GM12878 (cell line): ENCODE results near the gene CARD14. TPM values are rescaled to one million over a fixed set of nuclear protein-coding genes. Genes with fewer than 3 reads are reported as not detected.

ENCODE experiments used
- ATAC-seq: fragments of 200-7000 bp; cut with Tn5 transposase; 3 replicates; pipeline ENCODE4 v1.9.1; 2020; ENCODE audit warnings: mild to moderate bottlenecking, moderate library complexity
- BruUV-seq: library from RNA; stranded (reverse); fragments of 400-500 nt; replicated peaks from 2 replicates; lab custom pipeline; 2021; lab: Mats Ljungman, UMichigan
- CTCF ChIA-PET: fragments of 300-600 bp; sonication (Branson Sonifier 250); formaldehyde crosslinking; extraction: SDS; loops from one replicate; lab custom pipeline; 2021; ENCODE audit warnings: inconsistent platforms; lab: Yijun Ruan, JAX
- POLR2A ChIA-PET: fragments of 350-600 bp; formaldehyde crosslinking; extraction: SDS; loops from one replicate; lab custom pipeline; 2021; ENCODE audit warnings: inconsistent platforms; lab: Charles Lee
- RAD21 ChIA-PET: fragments of 300-600 bp; sonication (Branson Sonifier 250); formaldehyde crosslinking; loops from one replicate; lab custom pipeline; 2023; ENCODE audit warnings: antibody characterized with exemption; ENCODE audit not compliant: unreplicated experiment; lab: Charles Lee
- SMC1A ChIA-PET: fragments of 300-600 bp; sonication (Branson Sonifier 250); formaldehyde crosslinking; loops from one replicate; lab custom pipeline; 2023; ENCODE audit not compliant: unreplicated experiment, uncharacterized antibody; lab: Charles Lee
- DNase-seq: peaks from one replicate; pipeline ENCODE4 v3.0.0-alpha.2; 2011; ENCODE audit warnings: low read depth, low spot score
- FAIRE-seq: peaks from 3 replicates; lab custom pipeline; 2011; peaks lifted over from hg19 to GRCh38; lab: Jason Lieb, UNC
- H2AFZ ChIP-seq: 2 replicates; pipeline ENCODE4 v1.6.0; 2011; ENCODE audit warnings: low read depth, low read length, control low read depth; ENCODE audit not compliant: control insufficient read depth
- H3K27ac ChIP-seq: 2 replicates; pipeline ENCODE4 v1.5.1; 2011; ENCODE audit warnings: control low read depth; ENCODE audit not compliant: control insufficient read depth, insufficient read depth
- H3K27me3 ChIP-seq, 2 experiments: replicated peaks in 1 of 2; 2 replicates each; pipeline versions ENCODE4 v1.6.0 to v1.6.1; 2011; ENCODE audit warnings: low read length in 1 of 2; ENCODE audit not compliant: control insufficient read depth in 2 of 2, insufficient read depth in 2 of 2
- H3K36me3 ChIP-seq, 2 experiments: 2 replicates each; pipeline ENCODE4 v1.5.1; 2011; ENCODE audit warnings: low read length in 1 of 2; ENCODE audit not compliant: control insufficient read depth in 2 of 2, insufficient read depth in 2 of 2
- H3K4me1 ChIP-seq: 2 replicates; pipeline ENCODE4 v1.6.1; 2011; ENCODE audit warnings: mild to moderate bottlenecking, low read length, moderate library complexity, mixed read lengths; ENCODE audit not compliant: control insufficient read depth, insufficient read depth
- H3K4me2 ChIP-seq: 2 replicates; pipeline ENCODE4 v1.6.0; 2011; ENCODE audit warnings: control low read depth; ENCODE audit not compliant: control insufficient read depth, insufficient read depth
- H3K4me3 ChIP-seq: fragments of 200-600 bp; sonication (generic); 2 replicates; pipeline ENCODE4 v1.5.1; 2016
- H3K79me2 ChIP-seq: 2 replicates; pipeline ENCODE4 v1.6.0; 2011; ENCODE audit warnings: low read length; ENCODE audit not compliant: control insufficient read depth, insufficient read depth
- H3K9ac ChIP-seq: 2 replicates; pipeline ENCODE4 v1.8.0; 2011; ENCODE audit warnings: low read length, control low read depth, mixed read lengths; ENCODE audit not compliant: control insufficient read depth, insufficient read depth
- H3K9me3 ChIP-seq: replicated peaks from 3 replicates; pipeline ENCODE4 v1.5.1; 2011; ENCODE audit warnings: mild to moderate bottlenecking, low read length; ENCODE audit not compliant: control insufficient read depth, insufficient read depth
- H4K20me1 ChIP-seq: 2 replicates; pipeline ENCODE4 v1.6.0; 2011; ENCODE audit not compliant: control insufficient read depth, insufficient read depth
- CUX1 ChIP-seq: IDR thresholded peaks from 2 replicates; pipeline ENCODE4 v1.6.1; 2012; ENCODE audit warnings: improper control_type of control experiment, low read depth, low read length; ENCODE audit not compliant: insufficient replicate concordance
- GABPA ChIP-seq: IDR thresholded peaks from 2 replicates; pipeline ENCODE4 v1.6.1; 2014; ENCODE audit warnings: antibody characterized with exemption, low read depth, mild to moderate bottlenecking, inconsistent platforms
- IRF3 ChIP-seq: fragments of 450-650 bp; IDR thresholded peaks from 2 replicates; pipeline ENCODE4 v1.6.1; 2014; ENCODE audit warnings: mild to moderate bottlenecking
- MYC ChIP-seq: IDR thresholded peaks from 2 replicates; pipeline ENCODE4 v1.6.1; 2011; ENCODE audit warnings: mild to moderate bottlenecking, low read length, moderate library complexity, inconsistent platforms; ENCODE audit not compliant: insufficient read depth, insufficient replicate concordance, insufficient read length, severe bottlenecking
- NFYB ChIP-seq: IDR thresholded peaks from 2 replicates; pipeline ENCODE4 v1.6.1; 2011; ENCODE audit warnings: low read depth, mild to moderate bottlenecking, low read length, improper control_type of control experiment, moderate library complexity; ENCODE audit not compliant: insufficient read depth
- POLR2AphosphoS2 ChIP-seq: IDR thresholded peaks from 2 replicates; pipeline ENCODE4 v1.6.1; 2011; ENCODE audit warnings: low read depth, mild to moderate bottlenecking, low read length, improper control_type of control experiment, moderate library complexity
- RCOR1 ChIP-seq: conservative IDR thresholded peaks from 2 replicates; pipeline ENCODE4 v1.6.1; 2012; ENCODE audit warnings: low read depth, low read length, improper control_type of control experiment
- SMC3 ChIP-seq: IDR thresholded peaks from 2 replicates; pipeline ENCODE4 v1.6.1; 2011; ENCODE audit warnings: low read length, improper control_type of control experiment, borderline replicate concordance
- SPI1 ChIP-seq: IDR thresholded peaks from 2 replicates; pipeline ENCODE4 v1.6.1; 2011; ENCODE audit warnings: low read depth, mild to moderate bottlenecking, low read length, moderate library complexity, borderline replicate concordance; ENCODE audit not compliant: insufficient read depth
- TARDBP ChIP-seq: IDR thresholded peaks from 2 replicates; pipeline ENCODE4 v1.6.1; 2016; ENCODE audit warnings: borderline replicate concordance
- TCF3 ChIP-seq: IDR thresholded peaks from 2 replicates; pipeline ENCODE4 v1.6.1; 2012; ENCODE audit warnings: low read depth, mild to moderate bottlenecking, low read length, borderline replicate concordance; ENCODE audit not compliant: insufficient read depth
- WGBS: methylation state at CpG from one replicate; pipeline ENCODE4 v1.1.6; 2016; ENCODE audit warnings: low lambda C conversion rate; ENCODE audit not compliant: insufficient replicate concordance, insufficient coverage; ENCODE audit errors: missing lambda C conversion rate; 5-methylcytosine and 5-hydroxymethylcytosine counted together
- in situ Hi-C: fragments of 300-500 bp; cut with MboI; formaldehyde crosslinking; loops from 9 replicates; pipeline ENCODE4 v1.14.3; 2018; ENCODE audit warnings: mixed read lengths
- intact Hi-C: fragments of 100-400 bp; cut with micrococcal nuclease; formaldehyde crosslinking; loops from one replicate; pipeline ENCODE4 v1.14.2; 2022; ENCODE audit not compliant: unreplicated experiment
- polyA plus RNA-seq, 11 experiments: library from polyadenylated mRNA; depleted of rRNA in 4 of 11; unstranded in 6 of 11; stranded (reverse) in 5 of 11; fragments of >200 nt; fragmentation: Nextera tagmentation in 4 of 11; fragmentation: Illumina TruSeq in 1 of 11; extraction: Ambion mirVana in 4 of 11; extraction: Trizol in 1 of 11; gene quantifications; 1 replicate in 1 of 11; 2 replicates in 10 of 11; pipeline versions ENCODE4 v1.2.1 to v1.2.3, GENCODE V29; 2011 to 2016; ENCODE audit warnings: inconsistent platforms in 2 of 11, missing spikeins in 2 of 11, low read depth in 1 of 11
- total RNA-seq, 4 experiments: library from RNA; depleted of rRNA in 3 of 4; stranded (reverse); fragments of >200 nt in 3 of 4; fragmentation: Illumina TruSeq in 1 of 4; extraction: Trizol in 1 of 4; gene quantifications; 2 replicates each; pipeline versions ENCODE4 v1.2.1 to v1.2.3, GENCODE V29; 2013 to 2021

CARD14 gene
- total and polyA plus RNA-seq, 10 of the 15 experiments (the other 5 are each of a cell fraction or from before 2014, with no cell fraction given) = 0.08 to 0.15 TPM; not detected in 8

DNA sequence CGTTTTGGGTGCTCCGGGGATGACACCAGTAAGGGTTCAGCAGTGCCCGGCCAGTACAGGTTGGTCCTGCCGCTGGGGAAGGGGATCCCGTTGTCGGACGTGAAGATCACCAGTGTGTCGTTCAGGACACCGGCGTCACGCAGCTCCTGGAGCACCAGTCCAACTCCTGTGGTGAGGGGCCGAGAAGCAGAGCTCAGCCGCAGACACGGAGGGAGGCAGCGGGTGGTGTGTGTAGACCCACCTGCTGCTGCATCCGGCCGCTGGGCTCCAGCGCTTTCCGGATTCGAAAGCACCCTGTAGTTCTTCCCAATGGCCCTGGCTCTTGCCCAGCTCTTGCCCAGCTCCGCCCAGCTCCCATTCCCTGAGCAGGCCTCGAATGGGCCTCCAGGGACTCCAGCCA is 42.3 kb downstream of the CARD14 start:
- Histone ChIP-seq H3K9me3 (no peaks in the 10 kb centered on the region), H3K4me1 (no peaks in the 10 kb centered on the region), H2AFZ (no peak overlapping the region), H3K9ac (no peak overlapping the region), H3K79me2 (no peaks in the 10 kb centered on the region), H3K27ac (no peak overlapping the region), H3K4me2 (no peak overlapping the region), H4K20me1 (no peaks in the 10 kb centered on the region), H3K27me3 (no peaks in the 10 kb centered on the region), H3K4me3 (no peak overlapping the region), H3K36me3 (peaks cover 0 to 5% of the 10 kb centered on the region in 2 experiments)
- ATAC-seq (no peak), DNase-seq (no peak), FAIRE-seq (no peak)
- BruUV-seq = no TSS peak
- ChIA-PET POLR2A (interaction anchor here (0.8 kb wide), 1 partner anchor 54 kb away, joined by 3 read pairs; no protein-coding TSS in a partner anchor), SMC1A (no interaction called here), CTCF (interaction anchor here (0.7 kb wide), 1 partner anchor 14 kb away, joined by 3 read pairs; no protein-coding TSS in a partner anchor), RAD21 (no interaction called here)
- in situ Hi-C loops (no loop called here), intact Hi-C loops (no loop called here)
- TF ChIP-seq SPI1 = no peak
- TF ChIP-seq TCF3 = no peak
- TF ChIP-seq CUX1 = no peak
- no peak for TF ChIP-seq TARDBP
- no peak for TF ChIP-seq SMC3
- no peak for TF ChIP-seq GABPA
- TF ChIP-seq IRF3 = no peak
- TF ChIP-seq POLR2AphosphoS2 = no peak
- TF ChIP-seq MYC = no peak
- TF ChIP-seq RCOR1 = no peak
- TF ChIP-seq NFYB = no peak
- 89% methylated on average over 22 of the region's 22 CpGs for WGBS
